ENCODE measurements around the gene CPNE7. TPM values are rescaled to one million over a fixed set of nuclear protein-coding genes. Genes with fewer than 3 reads are reported as not detected.

CPNE7 gene
- polyA plus RNA-seq, 1 experiment, result 7.5 TPM

DNA sequence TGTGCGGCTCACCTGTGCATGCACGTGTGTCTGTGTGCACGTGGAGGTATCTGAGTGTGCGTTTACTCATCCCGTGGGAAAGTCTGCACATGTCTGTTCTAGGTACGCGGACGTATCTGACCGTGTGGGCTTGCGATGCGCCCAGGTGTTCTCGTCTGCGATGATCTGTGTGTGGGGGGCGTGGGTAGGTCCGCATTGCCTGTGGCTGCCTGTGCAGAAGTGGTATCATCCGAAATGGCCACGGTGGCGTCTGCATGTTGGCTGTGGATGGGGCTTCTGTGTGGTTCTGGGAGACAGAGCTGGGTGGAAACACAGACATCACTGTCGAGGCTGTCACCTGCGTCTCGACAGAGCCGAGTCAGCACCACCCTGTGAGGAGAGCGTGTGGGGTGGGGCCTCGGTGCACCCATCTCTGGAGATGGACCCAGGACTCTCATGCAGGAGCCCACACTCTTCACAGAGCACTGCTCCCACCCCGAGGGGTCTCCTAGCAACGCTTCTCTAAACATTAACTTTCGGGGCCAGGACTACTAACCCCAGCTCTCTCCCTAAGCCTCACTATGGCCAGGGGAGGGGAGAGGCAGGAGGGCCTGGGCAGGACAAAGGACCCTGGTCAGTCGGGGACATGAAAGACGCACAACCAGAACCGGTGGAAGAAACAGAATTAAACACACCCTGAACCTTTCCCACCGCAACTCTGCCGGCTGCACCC lies 46.3 kb downstream of the CPNE7 start:
- Histone ChIP-seq H3K4me3 (ENCODE audit: low read depth, low read length) (no peak overlapping the region), H3K27me3 (ENCODE audit: control insufficient read depth, insufficient read depth, low read length) (peaks cover 40% of the 10 kb centered on the region), H3K9me3 (ENCODE audit: control insufficient read depth, insufficient read depth, low read length) (no peaks in the 10 kb centered on the region; the same call in 1 of the 2 replicates), H3K27ac (ENCODE audit: low read depth, low read length) (no peak overlapping the region)
- ChIA-PET CTCF (interaction anchor here (1.1 kb wide), 1 partner anchor 18 kb away, joined by 3 read pairs; no protein-coding TSS in a partner anchor), POLR2A (no interaction called here)
- no peak for TF ChIP-seq CTCF (IDR thresholded peaks at IDR 0.05; ENCODE audit: low read depth, low read length)
- no peak for DNase-seq (ENCODE audit: low read depth, low spot score)

GRCh38 chr16:89623511-89624261 lies 48.1 kb downstream of the CPNE7 start:
- CTCF ChIA-PET, result no interaction called here

DNA sequence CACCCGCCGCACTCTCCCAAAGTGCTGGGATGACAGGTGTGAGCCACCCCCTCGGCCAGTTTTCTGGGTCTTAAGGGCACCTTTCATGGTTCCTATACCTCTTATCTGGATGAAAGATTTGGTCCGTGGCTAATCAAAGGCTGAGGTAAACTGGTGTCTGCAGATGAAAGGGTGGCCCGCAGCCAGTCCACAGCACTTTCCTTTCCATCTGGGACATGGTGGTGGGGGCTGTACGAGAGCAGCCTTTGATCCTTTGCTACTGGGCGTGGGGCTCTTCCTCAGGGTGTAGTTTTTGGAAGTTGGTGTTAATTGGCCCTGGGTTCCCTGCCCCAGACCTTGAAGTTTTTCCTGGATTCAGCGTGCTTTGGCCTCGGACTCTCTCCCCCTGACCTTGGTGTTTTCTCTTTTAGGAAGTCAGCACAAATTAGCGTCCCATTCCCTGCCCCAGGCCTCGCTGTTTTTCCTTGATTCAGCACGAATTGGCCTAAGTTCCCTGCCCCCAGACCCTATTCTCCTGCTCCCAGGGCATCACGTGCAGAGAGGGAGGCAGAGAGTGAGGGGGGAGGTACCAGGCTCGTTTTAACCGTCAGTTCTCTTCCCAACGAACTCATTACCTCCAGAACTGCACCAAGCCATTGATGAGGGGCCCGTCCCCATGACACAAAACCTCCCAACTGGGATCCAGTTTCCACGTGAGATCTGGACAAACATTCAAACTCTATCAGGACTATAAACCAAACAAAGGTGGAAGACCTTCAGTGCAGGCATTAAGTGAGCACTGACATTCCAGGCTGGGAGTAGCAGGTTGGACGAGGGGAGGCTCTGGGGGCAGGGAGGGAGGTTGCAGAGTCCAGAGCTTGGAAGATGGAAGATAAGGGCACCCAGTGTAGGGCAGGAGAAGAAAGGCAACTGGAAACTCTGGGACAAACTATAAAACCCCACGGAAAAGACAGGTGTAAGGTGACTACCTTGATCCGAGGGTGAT lies 49.5 kb downstream of the CPNE7 start:
- ChIA-PET POLR2A (no interaction called here), CTCF (no interaction called here)
- H3K9me3 ChIP-seq (ENCODE audit: control insufficient read depth, insufficient read depth, low read length), result peaks cover 10% of the 10 kb centered on the region
- no peak for TF ChIP-seq CTCF (IDR thresholded peaks at IDR 0.05; ENCODE audit: low read depth, low read length)
- peaks cover 40% of the 10 kb centered on the region for H3K27me3 ChIP-seq (ENCODE audit: control insufficient read depth, insufficient read depth, low read length)
- no peak overlapping the region for H3K27ac ChIP-seq (ENCODE audit: low read depth, low read length)
- no peak overlapping the region for H3K4me3 ChIP-seq (ENCODE audit: low read depth, low read length)
- no peak for DNase-seq (ENCODE audit: low read depth, low spot score)

More at GRCh38 chr16:89623511-89624261, 48.1 kb downstream of the CPNE7 start:
- Histone ChIP-seq H3K4me3 (ENCODE audit: low read depth, low read length) (no peak overlapping the region), H3K27me3 (ENCODE audit: control insufficient read depth, insufficient read depth, low read length) (peaks cover 40% of the 10 kb centered on the region), H3K27ac (ENCODE audit: low read depth, low read length) (no peak overlapping the region), H3K9me3 (ENCODE audit: control insufficient read depth, insufficient read depth, low read length) (no peaks in the 10 kb centered on the region; the same call in 1 of the 2 replicates)
- TF ChIP-seq CTCF (IDR thresholded peaks at IDR 0.05; ENCODE audit: low read depth, low read length), result no peak
- POLR2A ChIA-PET, result no interaction called here
- DNase-seq (ENCODE audit: low read depth, low spot score), result no peak

DNA sequence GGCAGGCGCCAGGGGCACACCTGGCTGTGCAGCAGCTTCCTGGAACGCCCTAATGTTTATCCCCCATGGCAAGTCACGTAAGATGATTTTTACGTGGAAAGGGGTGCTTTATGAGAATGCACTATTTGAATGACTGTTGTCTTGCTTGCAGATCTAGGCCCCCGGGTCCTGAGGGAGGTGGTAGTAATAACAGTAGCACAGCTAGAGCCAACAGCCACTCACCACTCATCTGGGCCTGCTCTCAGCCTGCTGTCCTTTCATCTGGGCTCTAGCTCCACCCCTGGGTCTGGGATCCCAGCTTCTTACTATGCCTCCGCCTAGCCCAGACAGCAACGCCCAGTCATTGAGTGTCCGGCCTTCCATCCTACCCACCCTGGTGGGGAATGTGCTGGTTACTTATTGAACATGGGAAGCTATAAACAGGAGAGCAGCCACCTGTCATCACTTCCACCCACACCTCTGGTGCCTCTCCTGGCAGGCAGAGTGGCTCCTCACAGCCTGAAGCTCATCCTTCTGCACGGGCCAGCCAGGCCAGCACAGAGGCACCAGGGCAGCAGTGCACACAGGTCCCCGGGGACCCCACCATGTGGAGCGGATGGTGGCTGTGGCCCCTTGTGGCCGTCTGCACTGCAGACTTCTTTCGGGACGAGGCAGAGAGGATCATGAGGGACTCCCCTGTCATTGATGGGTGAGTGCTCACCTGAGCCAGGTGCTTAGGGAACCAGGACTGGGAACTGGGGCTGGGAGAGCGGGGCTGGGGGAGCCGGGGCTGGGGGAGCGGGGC lies 54.5 kb downstream of the CPNE7 start:
- POLR2A ChIA-PET, result no interaction called here
- no peak for DNase-seq (ENCODE audit: low read depth, low spot score)
- Histone ChIP-seq H3K9me3 (ENCODE audit: control insufficient read depth, insufficient read depth, low read length) (peaks cover 12% of the 10 kb centered on the region), H3K4me3 (ENCODE audit: low read depth, low read length) (no peak overlapping the region), H3K27me3 (ENCODE audit: control insufficient read depth, insufficient read depth, low read length) (peaks cover 7% of the 10 kb centered on the region), H3K27ac (ENCODE audit: low read depth, low read length) (no peak overlapping the region)
- CTCF ChIA-PET, result interaction anchor here (0.7 to 1.4 kb wide), 2 partner anchors 15 kb away, joined by 3 to 5 read pairs; no protein-coding TSS in a partner anchor
- TF ChIP-seq CTCF (IDR thresholded peaks at IDR 0.05; ENCODE audit: low read depth, low read length), result no peak

Data from AG04450 (cell line).